SK-N-DZ (cell line): Measurements from ENCODE around the gene CNTNAP2.
"Not testable (repeated sequence)": the region's sequence is repeated elsewhere in the genome, so short reads cannot be mapped to it uniquely, and the experiment has no call there.

Source experiments
- DNase-seq: peaks from one replicate; pipeline ENCODE4 v3.0.0-alpha.2; 2015; ENCODE audit warnings: low spot score

The CNTNAP2 gene

DNA sequence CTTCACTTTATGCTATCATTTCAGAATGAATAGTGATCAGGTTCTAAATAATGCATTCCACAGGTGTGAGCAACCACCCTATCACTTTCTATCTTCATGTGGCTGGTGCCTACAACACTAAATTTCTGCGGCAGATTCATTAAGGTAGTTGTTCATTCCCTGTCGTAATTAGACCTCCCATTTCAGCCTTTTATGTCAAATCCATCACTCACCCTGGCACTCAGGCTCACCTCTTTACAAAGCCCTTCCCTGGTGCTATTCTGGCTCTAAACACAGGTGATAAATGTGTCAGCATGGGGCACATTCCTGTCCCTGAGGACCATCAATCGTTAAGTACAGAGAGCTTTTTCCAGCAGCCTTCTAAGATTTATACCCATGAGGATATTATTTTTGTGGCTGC is 2173.9 kb downstream of the CNTNAP2 start:
- DNase-seq = no peak

DNA sequence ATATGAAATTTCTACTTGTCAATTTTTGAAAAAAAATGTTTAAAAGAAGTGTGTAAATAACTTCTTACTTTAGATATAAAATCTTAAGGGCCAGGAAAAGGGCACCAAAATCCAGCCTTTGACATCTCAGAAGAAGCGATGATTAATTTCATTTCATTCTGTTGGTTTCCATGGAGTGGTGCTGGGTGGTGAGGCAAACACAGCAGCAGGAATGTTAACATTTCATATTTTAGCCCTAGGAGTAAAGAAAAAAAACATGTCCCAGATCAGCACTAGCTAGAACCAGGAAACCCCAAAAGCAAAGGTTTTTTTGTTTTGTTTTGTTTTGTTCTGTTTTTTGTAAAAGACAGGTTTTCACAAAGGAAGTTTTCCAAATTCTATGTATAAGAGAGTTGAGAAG is 2175.2 kb downstream of the CNTNAP2 start:
- no peak for DNase-seq

DNA sequence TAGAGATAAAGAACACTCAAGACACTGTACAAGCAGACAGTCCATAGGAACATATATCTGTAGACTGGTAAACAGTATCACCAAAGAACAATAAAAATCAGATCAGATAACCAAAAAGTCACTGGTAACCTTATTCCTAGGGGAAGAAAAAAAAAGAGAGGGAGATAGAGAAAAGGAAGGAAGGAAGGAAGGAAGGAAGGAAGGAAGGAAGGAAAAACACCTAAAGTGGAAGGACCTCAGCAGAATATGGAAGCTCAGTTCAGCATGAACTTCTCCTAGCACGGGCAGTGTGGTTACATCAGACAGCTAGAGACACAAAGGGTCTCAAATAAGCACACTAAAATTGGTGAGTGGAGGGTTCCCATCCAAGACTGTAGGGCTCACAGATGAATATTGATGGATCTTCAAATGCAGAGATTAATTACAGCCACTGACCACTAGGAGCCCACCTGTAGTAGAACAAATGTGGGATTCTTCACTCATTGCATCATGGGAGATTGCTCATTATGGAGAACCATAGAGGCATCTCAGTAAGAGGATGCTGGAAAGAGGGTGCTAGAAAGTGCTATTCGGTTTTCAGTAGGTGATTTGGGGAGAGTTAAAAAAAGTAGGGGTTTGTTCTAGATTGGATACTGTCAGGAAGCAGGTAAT is 2180.5 kb downstream of the CNTNAP2 start:
- DNase-seq = no peak

DNA sequence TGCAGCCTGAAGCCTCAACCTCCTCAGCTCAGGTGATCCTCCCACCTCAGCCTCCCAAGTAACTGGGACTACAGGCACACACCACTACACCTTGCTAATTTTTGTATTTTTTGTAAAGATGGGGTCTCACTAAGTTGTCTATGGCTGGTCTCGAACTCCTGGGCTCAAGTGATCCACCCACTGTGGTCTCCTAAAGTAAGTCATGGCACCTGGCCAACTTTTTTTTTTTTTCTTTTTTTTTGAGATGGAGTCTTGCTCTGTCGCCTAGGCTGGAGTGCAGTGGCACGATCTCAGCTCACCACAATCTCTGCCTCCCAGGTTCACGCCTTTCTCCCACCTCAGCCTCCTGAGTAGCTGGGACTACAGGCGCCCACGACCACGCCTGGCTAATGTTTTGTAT is 2182.2 kb downstream of the CNTNAP2 start:
- DNase-seq = not testable (repeated sequence)

DNA sequence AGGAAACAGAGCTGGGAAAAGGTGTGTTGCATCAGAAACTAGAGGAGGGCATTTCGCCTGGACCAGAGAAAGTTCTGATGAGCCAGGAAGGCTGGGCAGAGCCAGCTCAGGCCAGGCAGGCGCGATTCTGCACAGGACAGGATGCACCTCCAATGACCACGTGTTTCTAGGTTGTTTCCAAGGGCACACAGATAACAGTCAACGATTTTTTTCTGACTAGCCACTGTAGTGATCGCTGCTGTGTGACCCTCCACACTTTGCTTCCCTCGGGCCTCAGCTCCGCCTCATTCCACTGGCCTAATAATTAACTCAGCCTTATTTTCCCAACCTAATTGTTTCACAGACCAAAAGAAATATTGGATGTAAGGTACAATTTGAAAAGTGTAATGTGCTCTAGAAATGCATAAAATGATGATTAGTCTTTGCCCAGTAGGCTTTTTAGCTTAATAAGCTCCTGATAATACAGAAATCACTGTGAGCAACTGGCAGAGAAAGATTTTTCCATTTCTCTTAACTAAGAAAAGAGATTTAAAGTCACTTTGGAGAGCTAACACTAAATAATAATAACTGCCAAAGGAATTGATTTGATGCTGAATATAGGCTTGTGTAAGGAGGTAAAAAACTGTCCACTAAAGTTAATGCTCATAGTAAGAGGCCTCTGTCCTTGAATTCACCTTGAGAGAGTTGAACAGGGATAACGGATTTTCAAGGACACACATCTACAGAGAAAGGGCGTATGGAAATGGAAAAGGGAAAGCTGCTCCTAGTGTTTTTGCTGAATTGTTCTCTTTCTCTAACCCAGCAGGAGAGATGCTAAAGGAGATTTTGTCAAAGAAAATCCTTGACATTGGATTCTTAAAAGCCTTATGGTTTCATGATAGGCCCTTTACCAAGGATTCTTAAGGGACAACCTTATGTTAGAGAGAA is 2183.0 kb downstream of the CNTNAP2 start:
- DNase-seq = no peak

DNA sequence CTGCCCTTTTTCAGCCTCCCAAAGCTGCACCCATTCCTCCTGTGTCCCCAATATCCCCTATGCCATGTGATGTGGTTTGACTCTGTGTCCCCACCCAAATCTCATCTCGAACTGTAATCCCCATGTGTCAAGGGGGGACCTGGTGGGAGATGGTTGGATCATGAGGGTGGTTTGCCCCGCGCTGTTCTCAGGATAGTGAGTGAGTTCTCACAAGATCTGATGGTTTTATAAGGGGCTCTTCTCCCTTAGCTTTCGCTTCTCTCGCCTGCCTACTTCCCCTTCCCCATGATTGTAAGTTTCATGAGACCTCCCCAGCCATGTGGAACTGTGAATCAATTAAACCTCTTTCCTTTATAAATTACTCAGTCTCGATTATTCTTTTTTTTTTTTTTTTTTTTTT is 2185.8 kb downstream of the CNTNAP2 start:
- not testable (repeated sequence) for DNase-seq

DNA sequence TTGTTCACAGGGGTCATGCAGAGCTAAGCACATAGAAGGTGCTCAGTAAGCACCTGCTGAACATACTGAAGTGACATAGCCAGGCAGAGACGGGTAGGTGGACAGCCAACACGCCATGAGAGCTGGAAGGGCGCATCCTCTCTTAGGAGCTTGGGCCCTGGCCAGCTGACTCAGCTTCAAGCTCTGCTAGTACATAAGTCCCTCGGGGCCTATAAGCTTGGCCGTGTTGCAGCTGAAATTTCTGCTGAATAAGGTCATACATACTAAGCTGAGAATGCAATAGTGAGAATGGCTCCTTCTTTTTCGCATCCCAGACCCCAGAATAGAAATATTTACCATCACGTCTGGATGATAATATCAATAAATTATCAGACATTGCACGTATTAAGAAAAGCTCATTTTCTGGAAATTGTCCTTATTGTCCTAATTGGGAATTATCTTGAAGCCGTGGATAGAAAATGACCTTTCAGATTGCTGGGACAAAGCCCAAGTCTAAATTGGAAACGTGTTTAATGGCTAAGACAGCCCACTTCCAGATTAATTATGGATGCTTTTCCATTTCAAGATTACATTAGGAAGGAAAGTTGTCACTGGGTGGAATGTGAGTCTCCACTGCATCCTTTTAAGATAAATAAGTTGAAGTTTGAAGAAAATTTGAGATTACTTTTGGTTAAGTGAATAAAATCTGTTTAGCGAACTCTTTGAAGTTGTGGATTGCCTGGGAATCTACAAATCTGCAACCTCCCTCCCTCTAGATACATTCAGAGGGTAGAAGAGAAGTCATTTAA is 2186.9 kb downstream of the CNTNAP2 start:
- peak; percentile 30 for DNase-seq

DNA sequence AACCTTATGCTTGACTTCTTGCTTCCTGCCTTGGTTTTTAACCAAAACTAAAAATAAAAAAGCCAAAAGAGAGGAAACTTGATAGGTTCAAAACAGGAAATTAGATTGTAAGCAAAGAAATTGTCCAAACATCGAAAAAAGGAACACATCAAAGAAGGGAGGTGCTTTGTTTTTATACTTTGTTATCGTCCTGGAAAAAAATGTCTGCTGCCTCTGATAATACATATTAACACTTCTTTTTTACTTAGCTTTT is 2187.4 kb downstream of the CNTNAP2 start:
- DNase-seq = no peak

DNA sequence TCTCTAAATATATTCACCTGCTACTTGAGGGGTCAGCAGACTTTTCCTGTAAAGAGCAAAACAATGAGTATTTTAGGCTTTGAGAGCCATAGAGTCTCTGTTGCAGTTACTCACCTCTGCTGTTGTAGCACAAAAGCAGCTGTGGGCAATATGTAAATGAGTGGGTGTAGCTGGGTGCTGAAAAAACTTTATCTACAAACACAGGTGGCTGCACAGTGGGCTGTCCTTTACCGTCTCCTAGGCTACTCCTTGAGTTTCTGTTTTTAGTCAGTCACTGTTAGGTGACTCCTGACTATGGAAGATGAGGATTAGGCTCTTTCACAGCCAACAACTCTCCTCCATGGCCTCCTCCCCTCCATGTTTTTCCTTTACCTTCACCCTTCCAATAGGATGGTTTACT is 2187.9 kb downstream of the CNTNAP2 start:
- DNase-seq = no peak

DNA sequence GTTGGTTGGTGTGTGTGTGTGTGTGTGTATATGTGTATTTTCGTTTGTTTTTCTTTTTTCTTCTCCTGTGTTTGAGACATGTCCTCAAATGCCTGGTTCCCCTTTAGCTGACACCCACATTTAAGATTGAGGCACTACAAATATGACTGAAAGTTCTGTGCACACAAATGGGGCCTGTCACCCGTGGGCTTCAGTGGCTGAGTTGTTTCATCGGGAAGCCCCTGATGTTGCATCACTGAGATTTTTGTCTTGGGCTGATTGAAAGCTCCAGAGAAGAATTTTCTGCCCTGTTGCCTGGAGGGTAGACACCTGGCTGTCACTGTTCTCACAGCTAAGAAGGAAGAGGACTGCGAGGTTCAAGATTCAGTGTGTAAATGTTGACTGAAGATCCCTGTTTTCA is 2190.2 kb downstream of the CNTNAP2 start:
- DNase-seq = no peak

DNA sequence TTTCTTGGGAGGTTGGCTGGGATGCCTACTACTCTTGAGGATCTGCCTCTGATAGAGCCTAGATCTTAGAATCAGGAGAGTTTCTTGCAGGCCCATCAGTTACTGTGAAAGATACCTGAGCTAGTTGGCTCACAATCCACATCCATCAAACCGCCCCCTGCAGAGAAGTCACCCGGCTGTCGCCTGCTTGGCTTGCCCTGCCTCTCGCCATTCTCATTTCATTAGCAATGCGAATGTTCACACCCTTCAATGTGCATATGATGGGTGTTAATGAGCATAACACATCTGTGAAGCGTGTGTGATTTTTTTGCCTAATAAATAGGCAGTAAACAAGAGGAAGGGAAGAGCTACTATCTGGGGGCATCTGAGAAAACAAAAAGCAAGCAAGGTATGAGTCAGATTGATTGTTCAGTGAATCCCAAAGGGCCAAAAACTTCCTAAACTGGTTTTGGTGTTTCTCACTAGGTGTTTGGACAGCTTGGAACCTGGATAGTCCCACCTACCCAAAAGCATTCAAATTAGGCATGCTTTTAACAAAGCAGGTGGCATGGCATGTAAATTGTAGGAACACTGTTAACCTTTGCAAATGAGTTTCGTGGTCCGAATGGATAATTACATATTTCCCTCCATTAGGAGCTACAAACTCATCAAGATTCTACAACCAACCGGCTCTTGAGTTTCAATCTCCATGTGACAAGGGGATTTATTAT is 2201.7 kb downstream of the CNTNAP2 start:
- no peak for DNase-seq

DNA sequence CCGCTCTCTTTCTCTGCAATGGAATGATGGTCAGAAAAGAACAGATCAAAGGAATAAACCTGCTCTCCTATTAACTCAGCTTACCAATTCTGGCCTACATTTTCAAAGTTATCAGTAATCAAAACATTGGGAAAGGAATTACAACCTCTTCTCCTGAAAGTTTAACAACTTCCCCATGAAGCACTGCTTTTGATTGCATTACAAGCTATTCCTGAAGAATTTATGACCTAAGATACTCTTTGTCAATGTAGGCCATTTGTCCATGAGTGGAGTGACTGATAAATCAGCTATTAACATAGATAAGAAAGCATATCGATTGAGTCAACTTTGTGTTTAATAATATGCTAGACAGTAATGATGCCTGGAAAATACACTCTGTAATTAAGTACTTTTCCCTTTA is 2202.2 kb downstream of the CNTNAP2 start:
- no peak for DNase-seq

DNA sequence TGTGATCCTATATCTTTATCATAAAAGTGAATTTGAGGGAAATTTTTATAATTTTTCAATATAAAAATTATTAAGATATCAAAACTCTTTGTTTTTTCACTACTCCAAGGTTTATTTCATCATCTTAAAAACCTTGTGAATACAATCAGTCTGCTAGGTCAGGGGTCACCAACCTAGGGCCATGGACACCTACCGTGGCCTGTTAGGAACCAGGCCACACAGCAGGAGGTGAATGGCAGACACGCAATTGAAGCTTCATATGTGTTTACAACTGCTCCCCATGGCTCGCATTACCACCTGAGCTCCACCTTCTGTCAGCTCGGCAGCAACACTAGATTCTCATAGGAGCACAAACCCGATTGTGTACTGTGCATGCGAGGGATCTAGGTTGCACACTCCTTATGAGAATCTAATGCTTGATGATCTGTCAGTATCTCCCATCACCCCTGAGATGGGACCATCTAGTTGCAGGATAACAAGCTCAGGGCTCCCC is 2202.8 kb downstream of the CNTNAP2 start:
- DNase-seq = no peak

DNA sequence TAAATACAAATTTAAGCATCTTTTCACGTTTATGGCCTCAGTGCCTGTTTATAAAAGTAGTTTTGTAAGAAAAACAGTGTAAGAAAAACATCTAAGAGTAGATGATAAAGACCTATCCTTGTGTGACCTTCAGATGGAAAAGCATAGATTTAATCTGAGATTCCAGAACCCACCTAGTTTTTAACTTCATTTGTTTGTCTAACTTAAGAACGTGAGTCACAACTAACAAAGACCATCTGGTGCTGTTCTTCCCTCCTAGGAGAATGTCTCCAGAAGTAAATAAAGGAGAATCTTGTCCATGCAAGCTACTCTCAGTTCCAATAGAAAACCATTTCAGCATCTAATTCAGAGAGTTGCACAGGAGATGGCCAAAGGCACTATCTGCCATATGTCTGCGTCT is 2208.6 kb downstream of the CNTNAP2 start:
- no peak for DNase-seq

DNA sequence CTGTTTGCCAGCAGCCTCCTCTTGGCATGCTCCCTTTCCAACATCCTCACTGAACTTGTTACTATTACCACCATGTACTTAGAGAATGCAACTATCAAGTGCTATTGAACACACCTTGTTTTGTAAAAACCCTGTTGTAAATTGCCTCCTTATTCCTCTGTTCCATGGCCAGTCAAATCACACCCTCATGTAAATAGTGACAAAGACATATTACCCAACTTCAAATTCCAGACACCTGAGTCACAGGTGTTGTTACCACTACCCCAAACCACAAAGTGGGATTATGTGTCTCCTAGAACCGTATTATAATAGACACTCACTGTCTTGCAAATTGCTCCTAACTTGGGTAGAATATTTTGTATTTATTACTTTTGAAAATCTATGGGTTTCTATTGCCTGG is 2210.8 kb downstream of the CNTNAP2 start:
- no peak for DNase-seq

DNA sequence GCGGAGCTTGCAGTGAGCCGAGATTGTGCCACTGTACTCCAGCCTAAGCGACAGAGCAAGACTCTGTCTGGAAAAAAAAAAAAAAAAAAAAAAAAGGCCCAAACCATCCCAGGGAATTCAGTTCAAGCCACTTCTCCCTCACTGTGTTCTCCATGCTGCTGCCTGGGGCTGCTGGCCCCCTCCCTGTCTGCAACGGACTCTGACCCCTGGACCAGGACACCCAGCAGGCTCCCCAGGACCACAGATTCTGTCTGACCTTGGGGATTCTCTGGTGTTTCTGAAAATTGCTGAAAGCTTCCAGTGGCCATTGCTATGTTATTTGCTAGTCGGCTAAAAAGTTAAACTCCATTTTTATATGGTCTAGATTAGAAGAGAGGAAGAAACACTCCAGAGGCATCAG is 2212.3 kb downstream of the CNTNAP2 start:
- no peak for DNase-seq

DNA sequence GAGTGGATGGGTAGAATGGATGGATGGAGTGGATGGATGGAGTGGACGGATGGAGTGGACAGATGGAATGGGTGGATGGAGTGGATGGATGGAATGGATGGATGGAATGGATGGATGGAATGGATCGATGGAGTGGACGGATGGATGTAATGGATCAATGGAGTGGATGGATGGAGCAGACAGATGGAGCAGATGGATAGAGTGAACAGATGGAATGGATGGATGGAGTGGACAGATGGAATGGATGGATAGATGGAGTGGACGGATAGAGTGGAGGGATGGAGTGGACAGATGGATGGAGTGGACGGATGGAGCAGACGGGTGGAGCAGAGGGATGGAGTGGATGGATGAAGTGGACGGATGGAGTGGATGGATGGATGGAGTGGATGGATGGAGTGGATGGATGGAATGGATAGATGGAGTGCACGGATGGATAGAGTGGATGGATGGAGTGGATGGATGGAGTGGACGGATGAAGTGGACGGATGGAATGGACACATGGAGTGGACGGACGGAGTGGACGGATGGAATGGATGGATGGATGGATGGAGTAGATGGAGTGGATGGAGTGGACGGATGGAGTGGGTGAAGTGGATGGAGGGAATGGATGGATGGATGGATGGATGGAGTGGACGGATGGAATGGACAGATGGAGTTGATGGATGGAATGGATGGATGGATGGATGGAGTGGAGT is 2213.7 kb downstream of the CNTNAP2 start:
- DNase-seq = no peak

DNA sequence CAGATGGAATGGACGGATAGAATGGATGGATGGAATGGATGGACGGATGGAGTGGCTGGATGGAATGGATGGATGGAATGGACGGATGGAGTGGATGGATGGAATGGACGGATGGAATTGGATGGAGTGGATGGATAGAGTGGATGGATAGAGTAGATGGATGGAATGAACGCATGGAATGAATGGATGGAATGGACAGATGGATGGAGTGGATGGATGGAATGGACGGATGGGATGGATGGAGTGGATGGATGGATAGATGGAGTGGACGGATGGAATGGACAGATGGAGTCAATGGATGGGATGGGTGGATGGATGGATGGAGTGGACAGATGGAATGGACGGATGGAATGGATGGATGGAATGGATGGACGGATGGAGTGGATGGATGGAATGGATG is 2214.2 kb downstream of the CNTNAP2 start:
- no peak for DNase-seq

DNA sequence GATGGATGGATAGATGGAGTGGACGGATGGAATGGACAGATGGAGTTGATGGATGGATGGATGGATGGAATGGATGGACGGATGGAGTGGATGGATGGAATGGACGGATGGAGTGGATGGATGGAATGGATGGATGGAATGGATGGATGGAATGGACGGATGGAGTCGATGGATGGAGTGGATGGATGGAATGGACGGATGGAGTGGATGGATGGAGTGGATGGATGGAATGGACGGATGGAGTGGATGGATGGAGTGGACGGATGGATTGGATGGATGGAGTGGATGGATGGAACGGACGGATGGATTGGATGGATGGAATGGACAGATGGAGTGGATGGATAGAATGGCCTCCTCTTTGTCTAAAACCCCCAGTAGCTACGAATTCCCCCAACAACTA is 2214.9 kb downstream of the CNTNAP2 start:
- not testable (repeated sequence) for DNase-seq

DNA sequence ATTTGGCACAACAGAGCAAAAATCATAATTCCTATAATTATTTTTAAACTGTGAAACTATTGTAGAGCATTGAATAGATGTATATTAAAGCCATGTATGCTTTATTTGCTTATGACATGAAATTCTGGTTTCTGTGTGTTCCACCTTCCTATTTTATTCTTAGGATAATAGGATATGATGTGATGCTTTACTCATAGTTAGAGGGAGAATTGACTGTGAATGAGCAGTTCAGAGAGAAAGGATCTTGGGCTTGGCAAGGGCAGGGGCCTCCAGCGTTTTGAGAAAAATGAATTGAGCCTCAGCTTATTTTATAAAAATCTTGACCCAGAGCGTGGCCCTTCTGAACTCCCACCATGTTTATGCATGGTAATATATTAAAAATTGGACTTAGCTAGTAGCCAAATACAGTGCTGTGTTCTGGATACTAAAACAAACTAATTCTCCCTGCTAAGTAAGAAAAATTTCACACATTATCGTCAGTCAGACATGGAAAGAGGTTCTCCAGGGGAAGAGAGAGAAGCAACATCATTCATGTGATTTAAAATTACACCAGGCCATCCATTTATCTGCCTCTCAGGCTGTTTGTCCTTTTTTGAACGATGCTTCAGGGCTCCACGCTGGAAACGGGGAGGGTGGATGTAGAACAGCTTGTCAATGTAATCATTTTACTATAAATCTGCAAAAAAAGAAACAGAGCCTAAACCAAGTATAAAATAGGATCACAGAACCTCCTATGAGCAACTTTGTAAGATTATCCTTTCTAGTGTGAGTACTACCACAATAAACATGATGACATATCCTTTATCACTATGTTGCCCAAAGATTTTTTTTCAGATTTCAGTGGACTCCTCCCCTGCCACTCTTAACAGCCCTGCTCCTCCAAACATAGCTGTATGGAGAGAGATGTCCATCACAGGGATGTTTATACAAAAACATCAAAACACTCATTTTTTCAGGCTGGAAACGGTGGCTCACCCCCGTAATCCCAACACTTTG is 2215.9 kb downstream of the CNTNAP2 start:
- no peak for DNase-seq
